Amniotic epithelial cell (primary cell): ENCODE measurements around the gene CLSTN1.
"Not testable (repeated sequence)": the region's sequence is repeated elsewhere in the genome, so short reads cannot be mapped to it uniquely, and the experiment has no call there.

Experiments used
- DNase-seq: peaks from one replicate; pipeline ENCODE4 v3.0.0-alpha.2; 2010; ENCODE audit warnings: low read depth

The CLSTN1 gene

GRCh38 chr1:9825093-9826074, 1.6 kb upstream of the CLSTN1 start:
- DNase-seq: peak; percentile 68

- DNase-seq: no peak
Measured at GRCh38 chr1:9824702-9825089, 931 bp upstream of the CLSTN1 start.

GRCh38 chr1:9823693-9823942, 147 bp downstream of the CLSTN1 start:
- DNase-seq: no peak

GRCh38 chr1:9822897-9823692, 670 bp downstream of the CLSTN1 start:
- no peak for DNase-seq

DNA sequence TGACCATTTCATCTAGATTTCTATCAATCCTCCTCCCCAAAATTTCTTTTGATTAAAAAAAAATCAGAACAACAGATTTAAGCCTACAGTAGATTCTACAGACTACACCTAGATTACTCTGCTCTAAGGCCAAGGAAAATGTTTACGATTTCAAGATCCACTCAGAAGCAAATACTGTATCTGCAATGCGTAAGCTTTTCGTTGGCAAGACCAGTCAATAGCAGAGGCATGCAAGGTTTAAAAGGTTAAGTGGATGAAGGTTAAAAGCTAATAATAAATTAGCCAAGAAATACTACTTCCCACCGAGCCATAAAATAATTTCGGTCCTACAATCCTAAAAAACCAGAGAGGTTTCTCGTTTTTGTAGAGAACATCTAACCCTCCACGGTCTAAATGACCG, 1.3 kb downstream of the CLSTN1 start:
- DNase-seq: no peak

- DNase-seq: no peak
Measured at GRCh38 chr1:9821710-9822109, 2.1 kb downstream of the CLSTN1 start.

GRCh38 chr1:9820521-9820920, 3.2 kb downstream of the CLSTN1 start:
- no peak for DNase-seq

GRCh38 chr1:9817734-9818133, 6.0 kb downstream of the CLSTN1 start:
- no peak for DNase-seq

GRCh38 chr1:9816199-9816598, 7.6 kb downstream of the CLSTN1 start:
- DNase-seq: peak; percentile 38

DNA sequence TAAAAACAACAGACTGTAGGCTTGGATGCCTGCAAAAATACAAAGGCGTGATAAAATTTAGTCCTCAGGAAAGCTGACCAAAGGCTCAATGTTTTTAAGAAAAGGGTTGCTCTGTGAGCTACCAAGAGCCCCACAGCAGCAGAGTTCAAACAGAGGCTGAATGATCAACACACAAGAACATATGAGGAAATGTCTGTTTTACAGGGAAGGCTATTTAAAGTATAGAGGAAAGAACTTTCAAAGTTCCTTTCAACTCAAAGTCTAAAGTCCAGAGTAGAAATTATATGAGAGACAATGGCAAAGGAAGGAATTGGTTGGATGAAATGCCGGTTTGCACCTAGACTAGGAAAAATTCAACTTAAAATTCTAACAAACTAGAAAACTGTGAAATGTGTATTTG, 8.6 kb downstream of the CLSTN1 start:
- DNase-seq: no peak

- DNase-seq: no peak
Measured at GRCh38 chr1:9814619-9815018, 9.1 kb downstream of the CLSTN1 start.

- DNase-seq: no peak
Measured at GRCh38 chr1:9811239-9811966, 12.4 kb downstream of the CLSTN1 start.

DNA sequence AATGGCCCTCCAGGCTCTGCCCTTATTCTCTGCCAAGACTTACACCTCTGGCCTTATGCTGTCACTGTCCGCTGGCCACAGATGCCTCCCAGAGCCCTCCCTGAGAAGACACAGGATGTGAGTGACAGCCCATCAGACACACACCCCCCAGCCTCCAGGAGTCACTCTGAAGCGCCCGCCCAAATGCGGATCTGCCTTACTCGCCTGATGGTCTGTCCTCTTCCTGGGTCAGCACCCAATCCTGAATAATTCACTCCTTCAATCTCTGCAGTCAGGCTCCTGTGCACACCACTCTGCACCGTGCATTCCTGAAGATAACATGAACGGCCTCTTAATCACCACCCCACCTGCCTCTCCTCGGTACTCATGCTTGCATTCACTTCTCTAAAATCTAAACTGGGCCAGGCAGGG, 14.7 kb downstream of the CLSTN1 start:
- DNase-seq: no peak

GRCh38 chr1:9808459-9808858, 15.3 kb downstream of the CLSTN1 start:
- DNase-seq: no peak

DNA sequence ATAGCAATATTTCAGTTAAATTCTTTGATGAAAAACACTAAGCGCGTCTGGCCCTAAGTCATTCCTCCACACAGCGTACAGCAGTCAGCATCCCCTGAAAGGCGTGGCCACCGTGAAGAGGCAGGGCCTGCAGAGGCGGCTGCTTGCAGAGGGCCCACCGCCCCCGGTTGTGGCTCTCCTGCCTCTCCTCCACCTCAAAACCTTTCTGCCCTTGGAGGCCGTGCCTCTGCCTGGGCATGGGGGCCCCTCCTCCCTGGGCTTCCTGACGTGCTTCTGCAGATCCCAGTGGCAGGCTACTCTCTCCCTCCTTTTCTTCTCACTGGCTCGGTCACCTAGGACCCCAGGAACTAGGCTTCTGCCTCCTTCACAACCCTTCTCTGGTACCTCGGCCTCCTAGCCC, 16.2 kb downstream of the CLSTN1 start:
- no peak for DNase-seq

DNA sequence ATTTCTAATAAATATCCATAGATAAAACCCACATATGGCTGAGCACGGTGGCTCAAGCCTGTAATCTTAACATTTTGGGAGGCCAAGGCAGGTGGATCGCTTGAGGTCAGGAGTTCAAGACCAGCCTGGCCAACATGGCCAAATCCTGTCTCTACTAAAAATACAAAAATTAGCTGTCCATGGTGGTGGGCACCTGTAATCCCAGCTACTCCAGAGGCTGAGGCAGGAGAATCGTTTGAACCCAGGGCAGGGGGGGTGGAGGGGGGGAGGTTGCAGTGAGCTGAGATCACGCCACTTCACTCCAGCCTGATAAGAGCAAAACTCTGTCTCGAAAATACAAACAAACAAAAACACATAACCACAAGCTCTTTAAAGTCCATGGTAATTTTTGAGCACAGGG, 17.8 kb downstream of the CLSTN1 start:
- DNase-seq: not testable (repeated sequence)

DNA sequence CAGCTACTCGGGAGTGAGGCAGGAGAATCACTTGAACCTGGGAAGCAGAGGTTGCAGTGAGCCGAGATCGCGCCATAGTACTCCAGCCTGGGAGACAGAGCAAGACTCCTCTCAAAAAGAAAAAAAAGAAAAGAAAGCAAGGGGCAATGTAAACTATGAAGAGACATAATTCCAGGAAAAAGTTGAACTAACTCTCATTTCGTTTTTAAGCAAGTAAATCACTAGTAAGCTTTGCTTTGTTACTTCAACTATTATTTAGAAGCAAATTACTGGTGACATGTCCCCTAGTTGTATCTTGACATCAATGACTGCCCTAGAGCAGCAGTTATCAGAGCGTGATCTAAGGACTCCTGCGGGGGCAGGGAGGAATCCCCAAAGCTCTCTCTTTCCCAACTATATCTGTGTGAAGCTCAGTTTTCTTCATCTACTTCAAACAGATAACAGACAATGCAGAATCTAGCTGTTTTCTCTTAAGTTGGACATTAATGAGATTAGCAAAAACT, 18.7 kb downstream of the CLSTN1 start:
- DNase-seq: no peak

DNA sequence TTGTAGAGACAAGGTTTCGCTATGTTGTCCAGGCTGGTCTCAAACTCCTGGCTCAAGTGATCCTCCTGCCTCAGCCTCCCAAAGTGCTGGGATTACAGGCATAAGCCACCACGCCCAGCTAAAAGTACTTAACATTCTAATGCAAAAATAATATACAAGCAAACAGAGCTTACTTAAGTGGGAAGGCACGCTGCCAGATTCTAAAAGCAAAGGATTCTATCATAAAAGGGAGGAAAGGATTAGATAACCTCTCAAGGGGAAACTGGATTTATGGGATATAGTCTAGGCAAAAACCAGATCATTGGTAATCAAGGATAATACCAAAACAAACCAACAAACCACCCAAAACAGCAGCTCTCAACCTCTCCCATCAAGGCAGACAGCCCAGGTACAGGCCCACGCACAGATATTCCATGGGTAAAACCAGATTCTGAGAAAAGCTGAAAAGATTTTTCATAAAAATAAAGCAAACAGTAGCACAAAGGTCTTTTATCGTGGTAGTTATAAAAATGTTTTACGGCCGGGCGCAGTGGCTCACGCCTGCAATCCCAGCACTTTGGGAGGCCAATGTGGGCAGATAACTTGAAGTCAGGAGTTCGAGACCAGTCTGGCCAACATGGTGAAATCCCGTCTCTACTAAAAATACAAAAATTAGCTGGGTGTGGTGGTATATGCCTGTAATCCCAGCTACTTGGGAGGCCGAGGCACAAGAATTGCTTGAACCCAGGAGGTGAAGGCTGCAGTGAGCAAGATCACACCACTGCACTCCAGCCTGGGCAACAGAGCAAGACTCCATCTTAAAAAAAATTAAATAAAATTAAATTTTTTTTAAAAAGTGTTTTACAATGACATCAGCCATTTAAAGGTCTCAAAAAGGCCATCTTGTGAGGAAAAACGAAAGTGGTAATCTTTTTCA, 20.5 kb downstream of the CLSTN1 start:
- DNase-seq: peak; percentile 76

DNA sequence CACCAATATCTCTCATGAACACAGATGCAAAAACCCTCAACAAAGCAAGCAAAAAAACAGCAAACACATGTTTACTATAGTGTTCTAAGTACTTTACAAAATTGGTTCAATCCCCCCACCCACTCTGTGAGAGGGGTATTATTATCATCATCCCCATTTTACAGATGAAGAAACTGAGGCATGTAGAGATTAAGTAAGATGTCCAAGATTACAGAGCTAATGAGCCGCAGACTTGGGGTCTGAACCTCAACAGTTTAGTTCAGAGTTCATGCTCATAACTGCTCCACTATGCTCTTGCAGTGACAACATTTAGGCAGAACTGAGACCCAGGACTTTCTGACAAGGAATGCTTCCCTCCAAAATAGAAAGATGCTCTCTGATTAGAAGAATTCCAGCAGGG, 21.9 kb downstream of the CLSTN1 start:
- DNase-seq: no peak

DNA sequence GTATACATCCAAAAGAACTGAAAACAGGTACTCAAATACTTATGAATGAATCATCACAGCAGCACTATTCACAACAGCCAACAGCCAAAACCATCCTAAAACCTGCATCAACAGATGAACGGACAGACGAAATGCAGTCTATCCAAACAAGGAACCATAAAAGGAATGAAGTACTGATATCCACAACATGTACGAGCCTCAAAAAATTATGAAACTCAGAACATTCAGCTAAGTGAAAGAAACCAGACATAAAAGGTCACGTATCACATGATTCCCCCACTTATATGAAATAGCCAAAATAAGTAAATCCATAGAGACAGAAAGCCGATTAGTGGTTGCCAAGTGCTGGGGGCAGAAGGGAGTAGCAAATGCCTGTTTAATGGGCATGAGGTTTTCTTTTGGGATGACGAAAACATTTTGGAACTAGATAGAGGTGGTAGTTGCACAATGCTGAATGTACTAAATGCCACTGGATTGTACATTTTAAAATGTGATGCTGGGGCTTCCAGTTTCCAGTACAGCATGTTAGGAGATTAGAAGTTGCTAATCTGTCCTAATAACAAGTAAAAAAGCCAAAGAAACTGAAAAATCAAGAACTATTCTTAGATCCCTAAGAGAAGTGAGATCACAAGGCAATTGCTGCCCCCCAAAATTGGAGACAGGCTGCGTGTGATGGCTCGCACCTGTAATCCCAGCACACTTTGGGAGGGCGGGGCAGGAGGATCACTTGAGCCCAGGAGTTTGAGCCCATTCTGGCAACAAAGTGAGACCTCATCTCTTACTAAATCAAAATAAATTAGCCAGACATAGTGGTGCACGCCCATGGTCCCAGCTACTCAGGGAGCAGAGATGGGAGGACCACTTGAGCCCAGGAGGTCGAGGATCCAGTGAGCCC, 25.3 kb downstream of the CLSTN1 start:
- DNase-seq: peak; percentile 98
